ENCODE results near the gene TSPYL2. TPM values are rescaled to one million over a fixed set of nuclear protein-coding genes. Genes with fewer than 3 reads are reported as not detected.
A peak's percentile ranks its signal among the peaks of the same experiment; 100 is the strongest.

The TSPYL2 gene
- total and polyA plus RNA-seq, 2 of the 4 experiments (the other 2 are of a cell fraction): 19.2 to 49.7 TPM

DNA sequence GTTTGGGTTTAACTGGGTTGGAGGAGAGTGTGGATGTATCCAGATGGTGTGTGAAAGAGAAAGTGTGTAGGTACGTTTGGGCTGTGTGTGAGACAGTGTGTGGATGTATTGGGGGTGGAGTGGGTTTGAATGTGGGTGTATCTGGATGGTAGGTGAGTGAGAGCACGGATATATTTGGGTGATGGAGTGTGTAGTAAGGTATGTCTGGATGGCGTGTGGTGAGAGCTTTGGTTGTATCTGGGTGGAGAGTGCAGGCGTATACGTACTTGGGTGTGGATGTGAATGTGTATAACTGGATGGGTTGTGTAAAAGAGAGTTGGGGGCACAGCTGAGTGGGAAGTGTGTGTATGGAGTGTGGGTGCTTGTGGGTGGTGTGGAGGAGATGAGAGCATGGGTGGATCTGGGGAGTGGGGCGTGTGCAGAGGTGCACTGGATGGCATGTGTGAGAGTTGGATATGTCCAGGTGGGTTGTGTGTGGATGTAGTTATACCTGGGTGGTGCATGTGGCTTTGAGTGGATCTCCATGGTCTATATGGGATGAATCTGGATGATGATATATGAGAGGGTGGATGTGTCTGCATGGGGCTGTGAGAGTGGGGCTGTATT is 26.8 kb upstream of the TSPYL2 start:
- no peak overlapping the region for H4K5ac ChIP-seq (ENCODE audit: low read depth, low read length)
- H3K23ac ChIP-seq (ENCODE audit: low read depth, low read length): no peak overlapping the region
- peaks cover 6% of the 10 kb centered on the region; the same call in 1 of the 2 replicates for H3K4me1 ChIP-seq (ENCODE audit: control insufficient read depth, insufficient read depth, low read length)
- no peak overlapping the region for H3K18ac ChIP-seq (ENCODE audit: low read depth, low read length)
- H3K56ac ChIP-seq (ENCODE audit: extremely low read depth, insufficient read depth, low read length): no peak overlapping the region
- TF ChIP-seq CTCF (conservative IDR thresholded peaks at IDR 0.05; ENCODE audit: low read depth, low read length): no peak
- TF ChIP-seq NFE2L2 (IDR thresholded peaks at IDR 0.05; ENCODE audit: low read depth, low read length): no peak
- no peak for TF ChIP-seq CEBPB (IDR thresholded peaks at IDR 0.05; ENCODE audit: low read depth, low read length)
- TF ChIP-seq FOS (IDR thresholded peaks at IDR 0.05; ENCODE audit: low read depth, low read length): no peak
- no peak for TF ChIP-seq POLR2A (IDR thresholded peaks at IDR 0.05; ENCODE audit: low read depth, low read length)
- TF ChIP-seq RAD21 (IDR thresholded peaks at IDR 0.05; ENCODE audit: low read length): no peak
- TF ChIP-seq RFX5 (IDR thresholded peaks at IDR 0.05; ENCODE audit: low read depth, low read length): no peak
- no peak for TF ChIP-seq RCOR1 (IDR thresholded peaks at IDR 0.05; ENCODE audit: insufficient replicate concordance, low read length)
- TF ChIP-seq SMC3 (IDR thresholded peaks at IDR 0.05; ENCODE audit: low read depth, low read length): no peak
- TF ChIP-seq CHD1 (IDR thresholded peaks at IDR 0.05; ENCODE audit: low read depth, low read length): no peak
- no peak for TF ChIP-seq BHLHE40 (IDR thresholded peaks at IDR 0.05; ENCODE audit: low read depth, low read length)
- no peak overlapping the region for H4K8ac ChIP-seq (ENCODE audit: low read depth in 2 of 2, low read length in 2 of 2)
- dilution Hi-C loops (cut with HindIII; ENCODE audit: low sequenced_read_pairs, unreplicated experiment) (no loop called here), intact Hi-C loops (cut with micrococcal nuclease) (no loop called here), in situ Hi-C loops (cut with MboI; ENCODE audit: low sequenced_read_pairs) (no loop called here)
- no peak overlapping the region for H4K91ac ChIP-seq (ENCODE audit: insufficient read depth, low read depth, low read length)
- POLR2A ChIA-PET (ENCODE audit: unreplicated experiment): no interaction called here
- peaks cover 59% of the 10 kb centered on the region for H4K20me1 ChIP-seq (ENCODE audit: insufficient read depth, low read length)
- peak overlapping the region; percentile 25 for H2AK9ac ChIP-seq (replicated peaks; ENCODE audit: low read depth, low read length, poor library complexity)
- no peak overlapping the region for H3K4ac ChIP-seq (ENCODE audit: low read depth, low read length)
- no peak overlapping the region for H2AFZ ChIP-seq (replicated peaks; ENCODE audit: low read length, poor library complexity)
- no peaks in the 10 kb centered on the region for H3K9me3 ChIP-seq (ENCODE audit: control insufficient read depth, insufficient read depth, low read length)
- CTCF ChIA-PET: no interaction called here
- H3K36me3 ChIP-seq (ENCODE audit: control insufficient read depth, insufficient read depth, low read length): no peaks in the 10 kb centered on the region
- ATAC-seq (ENCODE audit: low read depth) (no peak), DNase-seq (no peak)
- 74 to 100% methylated on average over 1 to 6 of the region's 6 CpGs for WGBS, 2 experiments (ENCODE audit: extremely low coverage in 2 of 2, insufficient read length in 1 of 2)
- no peak overlapping the region for H2BK120ac ChIP-seq (ENCODE audit: low read depth, low read length)
- H3K4me3 ChIP-seq (ENCODE audit: insufficient read depth, low read depth, low read length): no peak overlapping the region
- no peak overlapping the region for H3K4me2 ChIP-seq (ENCODE audit: low read depth, low read length)
- peaks cover 34% of the 10 kb centered on the region for H3K9me1 ChIP-seq (ENCODE audit: insufficient read depth, low read length)
- no peak overlapping the region for H3K14ac ChIP-seq (replicated peaks; ENCODE audit: low read depth, low read length)
- BruUV-seq (replicated peaks): no TSS peak
- no peak overlapping the region for H2BK15ac ChIP-seq (ENCODE audit: low read depth, low read length)
- H3K79me1 ChIP-seq (ENCODE audit: low read depth in 1 of 2, low read length in 2 of 2): peaks cover 12 to 57% of the 10 kb centered on the region in 2 experiments
- H3K9ac ChIP-seq (ENCODE audit: low read depth, low read length): no peak overlapping the region
- H2BK5ac ChIP-seq (ENCODE audit: low read depth, low read length, poor library complexity, severe bottlenecking): peak overlapping the region; percentile 76
- H3K27me3 ChIP-seq (ENCODE audit: control insufficient read depth, insufficient read depth, low read length): peaks cover 3% of the 10 kb centered on the region
- H2AK5ac ChIP-seq (ENCODE audit: low read depth, low read length): no peak overlapping the region
- no peak overlapping the region for H3K27ac ChIP-seq (ENCODE audit: insufficient read depth, low read length)
- no peak overlapping the region for H2BK20ac ChIP-seq (ENCODE audit: low read depth, low read length)
